GM21367 (cell line): ENCODE results near the gene SF3B1.
"Not testable (repeated sequence)": the region's sequence is repeated elsewhere in the genome, so short reads cannot be mapped to it uniquely, and the experiment has no call there.

Experiments used
- ATAC-seq: cut with Tn5 transposase; IDR thresholded peaks from one replicate; pipeline ENCODE4 v1.9.1; 2021; ENCODE audit not compliant: unreplicated experiment

The SF3B1 gene

GRCh38 chr2:197348721-197349360 is 86.0 kb downstream of the SF3B1 start:
- no peak for ATAC-seq

DNA sequence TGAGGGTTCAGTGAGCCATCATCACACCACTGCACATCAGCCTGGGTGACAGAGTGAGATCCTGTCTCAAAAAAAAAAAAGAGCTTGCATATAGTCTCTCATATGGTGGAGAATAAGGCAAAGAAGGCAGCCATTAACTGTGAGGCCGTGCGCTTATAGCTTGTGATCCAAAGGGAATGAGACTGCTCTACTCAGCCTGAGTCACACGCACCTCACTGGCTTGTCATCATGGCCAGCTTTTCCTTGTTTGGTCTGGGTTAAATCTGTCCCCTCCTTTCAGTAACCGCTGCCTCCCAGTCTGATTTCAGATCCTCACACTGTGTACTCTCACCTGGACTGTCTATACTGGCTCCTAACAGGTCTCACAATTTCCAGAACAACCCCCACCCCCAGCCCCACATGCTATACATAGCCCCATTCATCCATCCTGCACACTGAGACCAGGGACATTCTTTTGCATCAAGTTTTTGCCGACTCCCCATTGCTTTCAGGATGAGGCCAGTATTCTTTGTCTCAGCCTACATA is 88.9 kb downstream of the SF3B1 start:
- ATAC-seq, result no peak

DNA sequence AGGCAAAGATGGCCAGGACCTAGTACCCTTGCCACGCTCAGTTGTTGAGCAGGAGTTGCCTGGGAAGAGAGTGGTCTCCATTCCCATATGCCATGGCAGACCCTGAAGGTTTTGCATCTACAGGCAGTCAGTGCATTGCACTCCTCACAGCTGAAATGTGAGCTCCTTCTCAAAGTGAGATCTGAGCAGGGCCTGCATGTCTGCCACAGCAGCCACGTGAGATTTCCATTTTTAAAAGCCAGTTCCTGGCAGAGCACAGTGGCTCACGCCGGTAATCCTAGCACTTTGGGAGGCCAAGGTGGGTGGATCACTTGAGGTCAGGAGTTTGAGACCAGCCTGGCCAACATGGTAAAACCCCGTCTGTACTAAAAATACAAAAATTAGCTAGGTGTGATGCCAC is 90.9 kb downstream of the SF3B1 start:
- ATAC-seq, result not testable (repeated sequence)

GRCh38 chr2:197340591-197340990 is 94.2 kb downstream of the SF3B1 start:
- ATAC-seq, result no peak
